ENCODE measurements around the gene SPAG9.
"Not testable (repeated sequence)": the region's sequence is repeated elsewhere in the genome, so short reads cannot be mapped to it uniquely, and the experiment has no call there.

The SPAG9 gene

GRCh38 chr17:51133365-51133764 is 12.7 kb upstream of the SPAG9 start:
- DNase-seq (ENCODE audit: insufficient read length, low spot score) (no peak), FAIRE-seq (no peak)
- TF ChIP-seq CTCF (IDR thresholded peaks at IDR 0.05; ENCODE audit: insufficient read depth, missing control alignments) = no peak

- DNase-seq (ENCODE audit: insufficient read length, low spot score) (no peak), FAIRE-seq (no peak)
- TF ChIP-seq CTCF (IDR thresholded peaks at IDR 0.05; ENCODE audit: insufficient read depth, missing control alignments) = no peak
These were observed 12.3 kb upstream of the SPAG9 start for GRCh38 chr17:51132964-51133319.

GRCh38 chr17:51128076-51128475 is 7.4 kb upstream of the SPAG9 start:
- FAIRE-seq = no peak
- no peak for DNase-seq (ENCODE audit: insufficient read length, low spot score)
- no peak for TF ChIP-seq CTCF (IDR thresholded peaks at IDR 0.05; ENCODE audit: insufficient read depth, missing control alignments)

- DNase-seq (ENCODE audit: insufficient read length, low spot score) (no peak), FAIRE-seq (no peak)
- TF ChIP-seq CTCF (IDR thresholded peaks at IDR 0.05; ENCODE audit: insufficient read depth, missing control alignments) = no peak
These were observed 4.2 kb upstream of the SPAG9 start for GRCh38 chr17:51124640-51125503.

GRCh38 chr17:51122473-51123115 is 1.9 kb upstream of the SPAG9 start:
- not testable (repeated sequence) for DNase-seq (ENCODE audit: insufficient read length, low spot score)

GRCh38 chr17:51121620-51122472 is 1.2 kb upstream of the SPAG9 start:
- no peak for FAIRE-seq

More at GRCh38 chr17:51122473-51123115, 1.9 kb upstream of the SPAG9 start:
- FAIRE-seq = not testable (repeated sequence)

More at GRCh38 chr17:51121620-51122472, 1.2 kb upstream of the SPAG9 start:
- no peak for DNase-seq (ENCODE audit: insufficient read length, low spot score)
- no peak for TF ChIP-seq CTCF (IDR thresholded peaks at IDR 0.05; ENCODE audit: insufficient read depth, missing control alignments)

Measured in D721Med (cell line).